Fibroblast of skin of right quadriceps (primary cell): ENCODE data around the gene PNMA6E.

Experiments
- DNase-seq: peaks from one replicate; pipeline ENCODE4 v3.0.0-alpha.2; 2013

The PNMA6E gene

DNA sequence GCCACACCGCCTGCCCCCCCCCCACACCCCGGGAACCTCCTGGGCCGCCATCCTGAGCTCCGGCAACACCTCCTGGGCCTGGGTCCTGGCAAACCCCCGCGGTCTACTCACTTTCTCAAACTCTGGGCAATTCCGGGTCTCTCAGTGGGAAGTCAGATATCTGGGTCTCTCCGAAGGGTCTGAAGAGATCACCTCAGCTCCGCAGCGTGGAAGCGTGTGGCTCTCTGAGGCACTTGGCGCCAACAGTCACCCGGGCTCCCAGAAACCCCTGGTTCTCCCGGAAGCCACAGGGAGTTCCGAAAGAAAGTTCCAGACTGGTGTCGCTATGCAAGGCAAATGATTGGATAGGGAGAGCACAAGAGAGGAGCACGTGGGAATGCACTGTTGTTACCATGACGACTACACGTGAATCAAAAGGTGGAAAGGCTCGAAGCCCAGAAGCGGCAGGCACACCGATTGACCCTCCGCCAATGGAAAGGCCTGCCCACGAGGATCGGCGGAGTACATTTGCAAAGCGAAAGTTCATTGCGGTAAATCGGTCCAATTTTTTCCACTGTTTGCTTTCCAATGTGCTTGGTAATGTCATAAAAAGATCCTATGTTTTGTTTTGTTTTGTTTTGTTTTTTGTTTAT is at the start of gene PNMA6E:
PNMA6E (minus strand) TSS at position 218 of the 632 bp plus-strand sequence. CDS start 2,501 bp downstream, outside the sequence.
- no peak for DNase-seq

DNA sequence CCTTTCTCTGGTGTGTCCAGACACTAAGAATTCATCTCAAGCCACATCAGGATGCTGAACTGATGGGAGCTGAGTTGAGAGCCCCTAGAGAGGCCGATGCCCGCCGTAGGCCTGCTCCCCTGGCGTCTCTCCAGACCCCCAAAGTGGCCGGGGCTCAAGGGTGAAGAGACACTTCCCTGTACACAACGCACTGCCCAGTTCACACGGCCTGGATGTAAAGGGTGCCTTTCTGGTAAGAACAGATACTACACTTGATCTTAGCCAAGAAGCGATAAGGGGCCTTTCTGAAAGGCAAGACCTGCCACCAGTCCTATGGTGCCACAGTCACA is 49.8 kb upstream of the PNMA6E start:
- DNase-seq: no peak

- DNase-seq: no peak
Observed at GRCh38 chrX:153450114-153450948, 49.2 kb upstream of the PNMA6E start.

DNA sequence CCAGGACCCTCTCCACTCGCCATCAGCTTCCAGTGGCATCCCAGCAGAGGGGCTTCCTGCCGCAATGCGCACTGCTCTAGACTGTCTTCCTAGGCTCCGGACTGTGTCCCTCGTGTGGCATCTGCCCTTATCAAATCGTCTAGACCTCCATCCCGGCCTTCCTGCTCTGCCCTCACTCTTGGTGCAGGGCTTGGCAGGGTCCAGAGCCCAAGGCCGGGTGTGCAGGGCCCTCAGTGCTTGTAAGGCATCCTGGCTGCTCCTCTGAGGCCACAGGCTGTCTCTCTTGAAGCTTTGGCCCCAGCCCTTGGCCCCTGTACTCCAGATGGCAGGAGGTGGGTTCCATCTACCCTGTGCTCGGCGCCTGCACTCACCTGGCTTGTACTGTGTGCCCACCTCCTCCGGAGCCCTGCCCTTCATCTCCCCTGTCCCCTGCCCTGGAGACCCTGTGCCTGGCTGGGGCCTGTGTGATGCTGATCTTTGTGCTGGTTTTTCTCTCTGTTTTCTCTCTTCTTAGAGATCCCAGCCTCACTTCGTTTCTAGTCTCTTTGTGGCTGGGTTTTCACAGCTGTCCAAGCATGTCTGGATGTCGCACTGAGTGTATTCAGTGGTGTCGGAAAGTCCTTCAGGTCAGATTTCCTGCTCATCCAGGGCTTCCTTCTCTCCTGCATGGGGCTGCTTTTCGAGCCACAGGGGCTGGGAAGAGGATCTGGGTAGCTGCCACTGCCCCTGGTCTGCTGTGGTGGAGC is 48.4 kb upstream of the PNMA6E start:
- DNase-seq: no peak

- no peak for DNase-seq
Observed at GRCh38 chrX:153448556-153449367, 47.6 kb upstream of the PNMA6E start.

DNA sequence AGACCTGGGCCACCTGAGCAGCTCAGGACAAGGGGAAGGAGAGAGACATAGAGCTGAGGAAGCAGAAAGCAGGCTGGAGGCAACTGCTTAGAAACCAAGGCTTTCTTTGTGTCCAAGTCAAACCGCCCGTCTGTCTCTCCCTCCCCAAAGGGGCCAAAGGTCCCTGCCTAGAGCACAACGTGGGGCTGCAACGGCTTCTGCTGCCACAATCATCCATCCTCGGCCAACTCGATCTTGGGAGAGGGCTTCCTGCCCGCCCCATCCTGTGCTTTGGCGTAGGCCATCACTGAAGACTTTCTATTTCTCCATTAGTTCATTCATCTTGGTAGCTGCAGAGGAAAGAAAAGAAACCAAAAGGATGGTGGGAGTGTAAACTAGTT is 46.4 kb upstream of the PNMA6E start:
- DNase-seq: no peak

- DNase-seq: no peak
Observed at GRCh38 chrX:153446950-153447580, 45.9 kb upstream of the PNMA6E start.

DNA sequence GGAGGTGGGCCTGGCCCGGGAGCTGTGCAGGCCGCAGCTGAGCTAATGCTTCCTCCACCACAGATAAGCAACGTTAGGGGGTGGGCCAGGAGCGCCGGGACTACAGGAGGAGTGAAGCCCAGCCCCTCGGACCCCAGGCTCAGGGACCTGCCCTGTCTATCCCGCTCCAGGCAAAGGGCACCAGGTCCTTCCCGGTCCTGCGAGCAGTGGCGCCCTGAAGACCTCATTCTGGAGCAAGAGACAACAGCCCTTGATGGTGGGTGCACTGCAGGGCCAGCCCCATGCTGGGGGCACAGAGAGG is 45.4 kb upstream of the PNMA6E start:
- no peak for DNase-seq

- no peak for DNase-seq
Observed at GRCh38 chrX:153445856-153446635, 44.9 kb upstream of the PNMA6E start, which contains the start of gene TREX2. TSS of gene TREX2 (minus strand) at chrX:153446056. CDS start at chrX:153445430, 626 bp downstream.

DNA sequence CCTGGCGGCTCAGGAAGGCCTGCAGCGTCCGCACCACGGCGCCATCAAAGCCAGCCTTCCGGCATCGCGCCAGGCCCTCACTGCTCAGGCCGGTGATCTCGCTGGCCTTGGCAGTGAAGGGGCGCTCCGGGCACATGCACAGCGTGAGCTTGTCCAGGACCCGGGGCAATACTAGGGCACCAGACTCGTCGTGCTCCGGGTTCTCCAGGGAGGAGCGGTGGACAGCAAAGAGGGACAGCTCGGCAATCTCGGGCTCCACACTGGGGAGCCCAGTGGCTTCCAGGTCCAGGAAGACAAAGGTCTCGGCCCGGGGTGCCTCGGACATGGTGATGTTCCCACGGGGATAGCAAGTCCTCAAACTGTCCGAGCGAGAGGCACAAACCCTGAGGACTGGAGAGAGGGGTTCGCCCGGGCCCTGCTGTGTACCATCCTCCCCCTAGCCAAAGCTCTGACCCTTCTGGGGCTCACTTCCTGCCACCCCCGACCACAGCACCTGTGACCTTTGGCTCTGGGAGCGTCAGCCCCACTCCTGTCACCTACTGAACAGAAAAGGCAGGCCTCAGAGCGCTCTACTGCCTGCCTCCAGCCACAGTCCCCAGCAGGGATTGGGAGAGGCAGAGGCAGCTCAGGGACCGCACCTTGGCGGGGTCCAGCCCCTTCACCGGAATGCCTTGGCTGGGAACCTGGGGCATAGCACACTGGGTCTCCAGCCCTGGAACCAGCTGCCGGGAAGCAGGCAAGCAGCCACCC is 44.1 kb upstream of the PNMA6E start:
- no peak for DNase-seq

- DNase-seq: no peak
Observed at GRCh38 chrX:153444333-153445011, 43.3 kb upstream of the PNMA6E start.

DNA sequence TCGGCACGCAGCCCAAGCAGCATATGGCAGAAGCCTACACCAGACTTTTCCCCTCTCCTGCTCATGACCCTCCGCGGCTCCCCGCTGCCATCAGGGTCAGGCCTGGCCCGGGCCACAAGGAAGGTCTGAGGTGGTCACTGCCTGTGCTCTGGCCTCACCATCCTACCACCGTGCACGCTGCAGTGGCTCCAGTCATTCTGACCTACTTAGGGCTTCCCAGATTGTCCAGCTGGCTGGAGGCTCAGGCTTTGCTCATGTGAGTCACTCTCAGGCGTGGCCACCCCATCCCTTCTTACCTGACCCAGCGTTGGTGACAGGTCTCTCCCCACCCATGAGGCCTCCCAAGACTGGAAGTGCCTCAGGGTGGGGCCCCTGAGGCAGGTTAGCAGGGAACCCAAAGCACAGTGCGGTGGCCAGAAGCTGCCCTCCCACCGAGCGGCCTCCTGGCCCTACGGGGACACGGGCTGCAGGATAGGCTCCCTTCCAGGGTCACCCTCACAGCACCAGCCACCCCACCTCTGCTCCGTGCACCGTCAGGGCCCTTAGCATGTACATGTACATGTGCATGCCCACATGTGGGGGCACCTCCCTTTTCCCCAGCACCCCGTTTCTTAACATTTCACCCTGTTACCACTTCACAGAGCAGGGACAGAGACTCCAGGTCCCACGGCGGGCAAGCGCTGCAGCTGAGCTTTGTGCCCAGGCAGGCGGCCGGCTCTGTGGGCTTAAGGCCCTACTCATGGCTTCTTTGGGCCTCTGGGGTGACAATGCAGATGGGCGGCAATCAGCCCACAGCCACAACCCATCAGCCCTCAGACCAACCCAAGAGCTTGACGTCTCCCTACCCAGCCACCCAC is 42.6 kb upstream of the PNMA6E start:
- DNase-seq: no peak

GRCh38 chrX:153442463-153442862 is 41.3 kb upstream of the PNMA6E start:
- DNase-seq: no peak

DNA sequence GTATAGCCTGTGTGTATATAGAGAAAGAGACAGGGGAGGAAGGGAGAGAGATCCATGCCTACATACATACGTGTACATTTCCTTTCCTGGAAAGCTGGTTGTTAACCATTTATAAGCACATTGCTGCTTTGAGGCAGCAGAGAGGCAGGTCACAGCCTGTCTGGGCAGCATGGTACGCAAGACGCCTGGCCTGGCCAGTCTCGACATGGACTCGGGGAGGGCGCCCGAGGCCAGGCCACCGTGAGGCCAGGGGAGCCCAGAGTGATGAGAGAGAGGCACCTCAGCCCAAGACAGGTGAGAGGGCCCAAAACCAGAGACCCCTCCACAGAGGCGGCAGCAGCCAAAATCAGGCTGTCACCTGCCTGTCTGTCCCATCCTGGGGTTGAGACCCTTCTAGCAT is 40.8 kb upstream of the PNMA6E start:
- no peak for DNase-seq

- no peak for DNase-seq
Observed at GRCh38 chrX:153441296-153441695, 40.1 kb upstream of the PNMA6E start.

DNA sequence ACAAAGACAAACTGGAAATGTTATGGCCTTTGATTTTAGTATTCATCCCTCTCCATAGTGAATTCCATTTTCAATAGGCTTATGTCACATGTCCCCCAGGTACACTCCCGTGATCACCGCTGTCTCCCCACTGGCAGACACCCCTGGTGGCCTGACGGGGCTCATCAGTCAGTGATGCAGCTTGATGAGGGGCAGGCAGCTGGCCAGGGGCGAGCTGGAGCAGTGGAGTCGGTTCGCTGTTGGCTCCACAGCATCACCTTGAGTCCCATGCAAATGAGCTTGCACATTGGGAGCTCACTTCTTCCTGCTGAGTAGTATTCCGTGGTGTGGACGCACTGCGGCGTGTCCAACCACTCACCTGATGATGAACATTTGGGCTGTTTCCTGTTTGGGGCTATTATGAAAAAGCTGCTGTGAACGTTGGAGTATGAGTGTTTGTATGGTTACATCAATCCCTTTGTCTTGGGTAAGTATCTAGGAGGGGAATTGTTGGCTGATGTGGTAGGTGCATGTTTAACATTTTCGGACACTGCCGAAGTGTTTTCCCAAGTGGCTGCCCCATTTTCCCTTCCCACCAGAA is 39.5 kb upstream of the PNMA6E start:
- no peak for DNase-seq

GRCh38 chrX:153439977-153440376 is 38.8 kb upstream of the PNMA6E start:
- no peak for DNase-seq

DNA sequence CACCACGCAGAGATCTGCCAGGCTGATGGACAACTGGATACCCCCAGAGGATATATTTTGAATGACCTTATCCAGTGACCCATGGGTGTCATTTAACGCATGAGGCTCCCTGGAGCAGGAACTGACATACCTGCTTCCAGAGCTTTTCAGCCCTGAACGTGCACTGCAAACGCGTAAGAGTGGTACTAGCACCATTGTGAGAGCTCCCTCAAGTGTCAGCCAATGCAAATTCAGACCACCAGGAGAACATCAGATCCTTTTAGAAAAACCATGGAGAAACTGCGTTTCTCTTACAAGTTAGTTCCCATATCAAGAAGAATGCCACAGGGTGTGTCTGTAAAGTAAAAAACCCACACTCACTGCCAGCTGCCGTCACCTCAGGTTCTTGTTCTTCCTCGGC is 37.4 kb upstream of the PNMA6E start:
- peak; percentile 10 for DNase-seq

- DNase-seq: no peak
Observed at GRCh38 chrX:153435845-153436244, 34.7 kb upstream of the PNMA6E start.
